Ovary (tissue), 3 donors: ENCODE data around the gene CACNA1C.

ENCODE experiments used
- CTCF ChIP-seq, 3 donors: fragments of 450-650 bp in 2 of 3; fragments of 200-600 bp in 1 of 3; IDR thresholded peaks; one replicate each; pipeline versions ENCODE4 v1.5.1 to v1.8.0; 2016 to 2022; ENCODE audit warnings: antibody characterized with exemption in 3 of 3, mild to moderate bottlenecking in 1 of 3
- EP300 ChIP-seq: sonication (generic); formaldehyde crosslinking; IDR thresholded peaks from one replicate; pipeline ENCODE4 v1.6.1; 2017; ENCODE audit warnings: antibody characterized with exemption
- POLR2A ChIP-seq: fragments of 450-650 bp; IDR thresholded peaks from one replicate; pipeline ENCODE4 v1.6.1; 2017; ENCODE audit warnings: antibody characterized with exemption, mild to moderate bottlenecking, moderate library complexity
- donor health status: DM: no; HTN: no; CAD: no.

- no peak for TF ChIP-seq CTCF (IDR thresholded peaks at IDR 0.05)
- no peak for TF ChIP-seq POLR2A
- no peak for TF ChIP-seq EP300
These were observed 293.1 kb downstream of the CACNA1C start for GRCh38 chr12:2345902-2346301.
